IPS DF 6.9 (cell line): Measurements from ENCODE around the gene HSD17B1.

Source experiments
- DNase-seq: peaks from one replicate; pipeline ENCODE4 v3.0.0-alpha.2; 2013; ENCODE audit warnings: low read depth, low spot score
- H3K27ac ChIP-seq: one replicate; pipeline ENCODE4 v1.5.1; 2013; ENCODE audit warnings: low read length, control low read depth
- H3K27me3 ChIP-seq: 2 replicates; pipeline ENCODE4 v1.6.1; 2013; ENCODE audit warnings: mild to moderate bottlenecking, low read length; ENCODE audit not compliant: control insufficient read depth, insufficient read depth
- H3K36me3 ChIP-seq: 2 replicates; pipeline ENCODE4 v1.6.1; 2013; ENCODE audit warnings: low read length; ENCODE audit not compliant: control insufficient read depth, insufficient read depth
- H3K4me1 ChIP-seq: 2 replicates; pipeline ENCODE4 v1.6.1; 2013; ENCODE audit warnings: low read length; ENCODE audit not compliant: control insufficient read depth, insufficient read depth
- H3K4me3 ChIP-seq: 2 replicates; pipeline ENCODE4 v1.5.1; 2013; ENCODE audit warnings: mild to moderate bottlenecking, low read length
- H3K9me3 ChIP-seq: 2 replicates; pipeline ENCODE4 v1.6.1; 2013; ENCODE audit warnings: low read length, inconsistent platforms; ENCODE audit not compliant: control insufficient read depth, insufficient read depth
- WGBS: extraction: QIAGEN DNeasy Blood & Tissue Kit; methylation state at CpG from one replicate; pipeline ENCODE4 v1.1.7; 2013; ENCODE audit warnings: mixed read lengths, missing lambda C conversion rate; ENCODE audit not compliant: insufficient read length, insufficient coverage; 5-methylcytosine and 5-hydroxymethylcytosine counted together

Gene HSD17B1

GRCh38 chr17:42522798-42523278, 29.9 kb upstream of the HSD17B1 start:
- no peak overlapping the region for H3K27ac ChIP-seq
- WGBS = no CpG with 5 or more reads among the region's 8 CpGs
- peaks cover 4% of the 10 kb centered on the region for H3K4me1 ChIP-seq
- no peak for DNase-seq
- H3K9me3 ChIP-seq = no peaks in the 10 kb centered on the region
- no peaks in the 10 kb centered on the region for H3K27me3 ChIP-seq
- peaks cover 10% of the 10 kb centered on the region for H3K36me3 ChIP-seq
- no peak overlapping the region for H3K4me3 ChIP-seq

GRCh38 chr17:42525221-42525620, 27.5 kb upstream of the HSD17B1 start:
- Histone ChIP-seq H3K9me3 (no peaks in the 10 kb centered on the region), H3K27ac (no peak overlapping the region), H3K36me3 (peaks cover 10% of the 10 kb centered on the region), H3K4me3 (no peak overlapping the region), H3K4me1 (no peaks in the 10 kb centered on the region; the same call in 1 of the 2 replicates), H3K27me3 (no peaks in the 10 kb centered on the region)
- DNase-seq = no peak
- WGBS = no CpG with 5 or more reads among the region's 2 CpGs

- Histone ChIP-seq H3K27me3 (no peaks in the 10 kb centered on the region), H3K4me1 (no peaks in the 10 kb centered on the region; the same call in 1 of the 2 replicates), H3K36me3 (peaks cover 10% of the 10 kb centered on the region), H3K4me3 (no peak overlapping the region), H3K9me3 (no peaks in the 10 kb centered on the region), H3K27ac (no peak overlapping the region)
- DNase-seq = no peak
- no CpG with 5 or more reads among the region's 6 CpGs for WGBS
Observed at GRCh38 chr17:42526031-42526444, 26.7 kb upstream of the HSD17B1 start.

- no peak overlapping the region for H3K27ac ChIP-seq
- H3K4me3 ChIP-seq = no peak overlapping the region
- H3K9me3 ChIP-seq = no peaks in the 10 kb centered on the region
- WGBS = no CpG with 5 or more reads among the region's 6 CpGs
- H3K4me1 ChIP-seq = no peaks in the 10 kb centered on the region; the same call in 1 of the 2 replicates
- no peaks in the 10 kb centered on the region for H3K27me3 ChIP-seq
- H3K36me3 ChIP-seq = no peaks in the 10 kb centered on the region
- DNase-seq = no peak
Observed at GRCh38 chr17:42527932-42528331, 24.8 kb upstream of the HSD17B1 start.

GRCh38 chr17:42529061-42529460, 23.7 kb upstream of the HSD17B1 start:
- Histone ChIP-seq H3K36me3 (no peaks in the 10 kb centered on the region), H3K4me1 (no peaks in the 10 kb centered on the region; the same call in 1 of the 2 replicates)
- WGBS = no CpG with 5 or more reads among the region's 3 CpGs

GRCh38 chr17:42530952-42531454, 21.7 kb upstream of the HSD17B1 start:
- Histone ChIP-seq H3K36me3 (no peaks in the 10 kb centered on the region), H3K4me3 (no peak overlapping the region), H3K4me1 (peaks cover 3% of the 10 kb centered on the region), H3K27ac (no peak overlapping the region), H3K27me3 (no peaks in the 10 kb centered on the region), H3K9me3 (no peaks in the 10 kb centered on the region)
- DNase-seq = no peak
- no CpG with 5 or more reads among the region's 2 CpGs for WGBS

More at GRCh38 chr17:42529061-42529460, 23.7 kb upstream of the HSD17B1 start:
- Histone ChIP-seq H3K27ac (no peak overlapping the region), H3K4me3 (no peak overlapping the region), H3K9me3 (no peaks in the 10 kb centered on the region), H3K27me3 (no peaks in the 10 kb centered on the region)
- DNase-seq = no peak

GRCh38 chr17:42531455-42532354, 21.0 kb upstream of the HSD17B1 start:
- no peak for DNase-seq
- Histone ChIP-seq H3K27ac (no peak overlapping the region), H3K4me1 (peaks cover 3% of the 10 kb centered on the region), H3K4me3 (peak overlapping the region; percentile 10; the same call in 1 of the 2 replicates), H3K9me3 (no peaks in the 10 kb centered on the region), H3K27me3 (no peaks in the 10 kb centered on the region), H3K36me3 (no peaks in the 10 kb centered on the region)
- no CpG with 5 or more reads among the region's 60 CpGs for WGBS

- no peak for DNase-seq
- H3K4me3 ChIP-seq = peak overlapping the region; percentile 70; the same call in 1 of the 2 replicates
- no CpG with 5 or more reads among the region's 26 CpGs for WGBS
- peaks cover 5% of the 10 kb centered on the region; the same call in 1 of the 2 replicates for H3K36me3 ChIP-seq
- H3K9me3 ChIP-seq = no peaks in the 10 kb centered on the region
- peaks cover 7% of the 10 kb centered on the region for H3K4me1 ChIP-seq
- no peaks in the 10 kb centered on the region for H3K27me3 ChIP-seq
- no peak overlapping the region for H3K27ac ChIP-seq
Observed at GRCh38 chr17:42535155-42536047, 17.3 kb upstream of the HSD17B1 start.

- Histone ChIP-seq H3K27me3 (no peaks in the 10 kb centered on the region), H3K4me3 (peak within 1 kb of the TSS; percentile 70), H3K9me3 (no peaks in the 10 kb centered on the region), H3K4me1 (peaks cover 7% of the 10 kb centered on the region), H3K36me3 (peaks cover 5% of the 10 kb centered on the region; the same call in 1 of the 2 replicates), H3K27ac (no peak within 1 kb of the TSS)
- no peak for DNase-seq
- no CpG with 5 or more reads among the region's 40 CpGs for WGBS
Observed at GRCh38 chr17:42536048-42536371, 16.7 kb upstream of the HSD17B1 start, which contains the start of gene NAGLU. Gene NAGLU (plus strand): TSS chr17:42536241. CDS start chr17:42536273, 32 bp downstream.
